ENCODE results near the gene L3MBTL2.

- no peak for TF ChIP-seq CTCF (IDR thresholded peaks at IDR 0.05)
- no peak for TF ChIP-seq POLR2A (IDR thresholded peaks at IDR 0.05)
Observed at GRCh38 chr22:41216984-41217383, 11.9 kb downstream of the L3MBTL2 start.

All from uterus (tissue), 2 donors.